Inflammatory macrophage (primary cell): ENCODE results near the gene CAST.

Experiments used
- DNase-seq, 2 donors: peaks; one replicate each; pipeline ENCODE4 v3.0.0-alpha.2; 2020 to 2022

The CAST gene

GRCh38 chr5:96642281-96642640 is 19.9 kb upstream of the CAST start:
- DNase-seq, result no peak

- DNase-seq, result no peak
Observed at GRCh38 chr5:96645091-96645490, 17.1 kb upstream of the CAST start.

- DNase-seq, result peak; percentile 59 to 79
Observed at GRCh38 chr5:96648023-96648422, 14.2 kb upstream of the CAST start.

- peak in 1 of 2 donors; percentile 55 for DNase-seq
Observed at GRCh38 chr5:96648593-96648992, 13.6 kb upstream of the CAST start.

- DNase-seq, result no peak
Observed at GRCh38 chr5:96649251-96649662, 12.9 kb upstream of the CAST start.

- DNase-seq, result peak in 1 of 2 donors; percentile 53
Observed at GRCh38 chr5:96649681-96650540, 12.3 kb upstream of the CAST start.

GRCh38 chr5:96651047-96651446 is 11.1 kb upstream of the CAST start:
- peak; percentile 70 to 80 for DNase-seq

GRCh38 chr5:96651948-96652753 is 10.0 kb upstream of the CAST start:
- DNase-seq, result no peak

- no peak for DNase-seq
Observed at GRCh38 chr5:96652769-96653454, 9.3 kb upstream of the CAST start.

GRCh38 chr5:96654209-96654608 is 8.0 kb upstream of the CAST start:
- DNase-seq, result no peak

GRCh38 chr5:96655085-96655484 is 7.1 kb upstream of the CAST start:
- DNase-seq, result no peak

- DNase-seq, result peak; percentile 38 to 78
Observed at GRCh38 chr5:96655506-96655905, 6.7 kb upstream of the CAST start.

- DNase-seq, result peak; percentile 87 to 90
Observed at GRCh38 chr5:96657068-96657467, 5.1 kb upstream of the CAST start.

- no peak for DNase-seq
Observed at GRCh38 chr5:96658272-96658671, 3.9 kb upstream of the CAST start.

GRCh38 chr5:96659170-96659569 is 3.0 kb upstream of the CAST start:
- no peak for DNase-seq

GRCh38 chr5:96660971-96661854 is 963 bp upstream of the CAST start:
- DNase-seq, result peak; percentile 46 to 48

- DNase-seq, result peak; percentile 90 to 94
Observed at GRCh38 chr5:96662725-96663518, 746 bp downstream of the CAST start.

- DNase-seq, result no peak
Observed at GRCh38 chr5:96663608-96664007, 1.4 kb downstream of the CAST start.

GRCh38 chr5:96664669-96665068 is 2.5 kb downstream of the CAST start:
- DNase-seq, result no peak

GRCh38 chr5:96668725-96669124 is 6.5 kb downstream of the CAST start:
- DNase-seq, result no peak

GRCh38 chr5:96669909-96670308 is 7.7 kb downstream of the CAST start:
- DNase-seq, result no peak
